ENCODE results near the gene NHLRC4. TPM values are rescaled to one million over a fixed set of nuclear protein-coding genes. Genes with fewer than 3 reads are reported as not detected.

The NHLRC4 gene
- polyA plus RNA-seq, 3 donors from 2014 or later, result 0.42 to 0.61 TPM; not detected in 1

- H3K4me3 Mint-ChIP-seq, result no peak overlapping the region
- DNase-seq, result no peak
- H3K9me3 Mint-ChIP-seq, result no peaks in the 10 kb centered on the region
- H3K4me1 Mint-ChIP-seq, result peaks cover 0 to 15% of the 10 kb centered on the region in 2 donors
- H3K27ac Mint-ChIP-seq, result peak overlapping the region in 1 of 6 donors; percentile 34
- no peaks in the 10 kb centered on the region for H3K36me3 Mint-ChIP-seq
- peaks cover 0 to 3% (median 0%) of the 10 kb centered on the region in 3 donors for H3K27me3 Mint-ChIP-seq (ENCODE audit: low read depth in 3 of 3)
Observed at GRCh38 chr16:536746-537145, 30.1 kb upstream of the NHLRC4 start.

- no peak overlapping the region for H3K27ac Mint-ChIP-seq
- H3K36me3 Mint-ChIP-seq, result no peaks in the 10 kb centered on the region
- peaks cover 0 to 3% (median 0%) of the 10 kb centered on the region in 3 donors for H3K27me3 Mint-ChIP-seq (ENCODE audit: low read depth in 3 of 3)
- no peak overlapping the region for H3K4me3 Mint-ChIP-seq
- H3K4me1 Mint-ChIP-seq, result peaks cover 0 to 13% of the 10 kb centered on the region in 2 donors
- DNase-seq, result no peak
- no peaks in the 10 kb centered on the region for H3K9me3 Mint-ChIP-seq
Observed at GRCh38 chr16:537415-538335, 29.1 kb upstream of the NHLRC4 start.

- no peaks in the 10 kb centered on the region for H3K9me3 Mint-ChIP-seq
- peak overlapping the region in 1 of 6 donors; percentile 17 for H3K27ac Mint-ChIP-seq
- H3K4me3 Mint-ChIP-seq, result no peak overlapping the region
- no peak for DNase-seq
- no peaks in the 10 kb centered on the region for H3K36me3 Mint-ChIP-seq
- peaks cover 0 to 2% (median 0%) of the 10 kb centered on the region in 3 donors for H3K27me3 Mint-ChIP-seq (ENCODE audit: low read depth in 3 of 3)
- peaks cover 0 to 8% of the 10 kb centered on the region in 2 donors for H3K4me1 Mint-ChIP-seq
Observed at GRCh38 chr16:539901-540530, 26.8 kb upstream of the NHLRC4 start.

- Mint-ChIP-seq H3K27ac (no peak overlapping the region), H3K9me3 (no peaks in the 10 kb centered on the region), H3K36me3 (no peaks in the 10 kb centered on the region), H3K4me3 (no peak overlapping the region), H3K27me3 (ENCODE audit: low read depth in 3 of 3) (peaks cover 0 to 2% (median 2%) of the 10 kb centered on the region in 3 donors), H3K4me1 (peaks cover 0 to 8% of the 10 kb centered on the region in 2 donors)
- no peak for DNase-seq
Observed at GRCh38 chr16:540645-541340, 26.0 kb upstream of the NHLRC4 start.

GRCh38 chr16:543301-544164, 23.3 kb upstream of the NHLRC4 start:
- no peak overlapping the region for H3K4me3 Mint-ChIP-seq
- peaks cover 0 to 7% (median 2%) of the 10 kb centered on the region in 3 donors for H3K27me3 Mint-ChIP-seq (ENCODE audit: low read depth in 3 of 3)
- H3K9me3 Mint-ChIP-seq, result no peaks in the 10 kb centered on the region
- peaks cover 0 to 9% of the 10 kb centered on the region in 2 donors for H3K4me1 Mint-ChIP-seq
- H3K27ac Mint-ChIP-seq, result no peak overlapping the region
- DNase-seq, result no peak
- no peaks in the 10 kb centered on the region for H3K36me3 Mint-ChIP-seq

- H3K9me3 Mint-ChIP-seq, result no peaks in the 10 kb centered on the region
- H3K4me1 Mint-ChIP-seq, result peaks cover 0 to 9% of the 10 kb centered on the region in 2 donors
- no peak overlapping the region for H3K27ac Mint-ChIP-seq
- no peak overlapping the region for H3K4me3 Mint-ChIP-seq
- DNase-seq, result no peak
- peaks cover 0 to 7% (median 2%) of the 10 kb centered on the region in 3 donors for H3K27me3 Mint-ChIP-seq (ENCODE audit: low read depth in 3 of 3)
- no peaks in the 10 kb centered on the region for H3K36me3 Mint-ChIP-seq
Observed at GRCh38 chr16:544517-544916, 22.3 kb upstream of the NHLRC4 start.

GRCh38 chr16:546909-547770, 19.7 kb upstream of the NHLRC4 start:
- no peak overlapping the region for H3K4me3 Mint-ChIP-seq
- no peak overlapping the region for H3K27ac Mint-ChIP-seq
- no peaks in the 10 kb centered on the region for H3K36me3 Mint-ChIP-seq
- H3K27me3 Mint-ChIP-seq (ENCODE audit: low read depth in 3 of 3), result peaks cover 0 to 6% (median 2%) of the 10 kb centered on the region in 3 donors
- DNase-seq, result peak; percentile 31 to 58 (median 53)
- H3K9me3 Mint-ChIP-seq, result no peaks in the 10 kb centered on the region
- H3K4me1 Mint-ChIP-seq, result peaks cover 0 to 8% of the 10 kb centered on the region in 2 donors

- H3K4me3 Mint-ChIP-seq, result no peak overlapping the region
- peaks cover 0 to 5% of the 10 kb centered on the region in 2 donors for H3K4me1 Mint-ChIP-seq
- no peak for DNase-seq
- peaks cover 0 to 6% (median 2%) of the 10 kb centered on the region in 3 donors for H3K27me3 Mint-ChIP-seq (ENCODE audit: low read depth in 3 of 3)
- H3K36me3 Mint-ChIP-seq, result no peaks in the 10 kb centered on the region
- H3K27ac Mint-ChIP-seq, result no peak overlapping the region
- H3K9me3 Mint-ChIP-seq, result no peaks in the 10 kb centered on the region
Observed at GRCh38 chr16:548586-548985, 18.2 kb upstream of the NHLRC4 start.

GRCh38 chr16:549544-550263, 17.1 kb upstream of the NHLRC4 start:
- Mint-ChIP-seq H3K27ac (no peak overlapping the region), H3K27me3 (ENCODE audit: low read depth in 3 of 3) (peaks cover 0 to 6% (median 2%) of the 10 kb centered on the region in 3 donors), H3K36me3 (no peaks in the 10 kb centered on the region), H3K4me1 (peaks cover 0 to 3% of the 10 kb centered on the region in 2 donors), H3K9me3 (no peaks in the 10 kb centered on the region), H3K4me3 (no peak overlapping the region)
- DNase-seq, result no peak

- no peak for DNase-seq
- no peak overlapping the region for H3K27ac Mint-ChIP-seq
- H3K4me3 Mint-ChIP-seq, result no peak overlapping the region
- no peaks in the 10 kb centered on the region for H3K9me3 Mint-ChIP-seq
- no peaks in the 10 kb centered on the region for H3K4me1 Mint-ChIP-seq
- H3K36me3 Mint-ChIP-seq, result no peaks in the 10 kb centered on the region
- peaks cover 0 to 6% (median 0%) of the 10 kb centered on the region in 3 donors for H3K27me3 Mint-ChIP-seq (ENCODE audit: low read depth in 3 of 3)
Observed at GRCh38 chr16:551210-551609, 15.6 kb upstream of the NHLRC4 start.

- H3K9me3 Mint-ChIP-seq, result no peaks in the 10 kb centered on the region
- no peak overlapping the region for H3K4me3 Mint-ChIP-seq
- H3K36me3 Mint-ChIP-seq, result no peaks in the 10 kb centered on the region
- no peak for DNase-seq
- H3K4me1 Mint-ChIP-seq, result no peaks in the 10 kb centered on the region
- no peak overlapping the region for H3K27ac Mint-ChIP-seq
- H3K27me3 Mint-ChIP-seq (ENCODE audit: low read depth in 3 of 3), result peaks cover 0 to 2% (median 0%) of the 10 kb centered on the region in 3 donors
Observed at GRCh38 chr16:552171-552570, 14.6 kb upstream of the NHLRC4 start.

Data from immature natural killer cell (primary cell).